Osteoblast (primary cell): ENCODE measurements around the gene HNRNPL. TPM values are rescaled to one million over a fixed set of nuclear protein-coding genes. Genes with fewer than 3 reads are reported as not detected.
"Not testable (repeated sequence)": the region's sequence is repeated elsewhere in the genome, so short reads cannot be mapped to it uniquely, and the experiment has no call there.

Experiments
- DNase-seq: peaks from one replicate; pipeline ENCODE4 v3.0.0; 2011; ENCODE audit warnings: low spot score, mixed read lengths; ENCODE audit not compliant: insufficient read length; ENCODE audit errors: missing footprints
- H2AFZ ChIP-seq: 2 replicates; pipeline ENCODE4 v1.6.0; 2011; ENCODE audit warnings: mild to moderate bottlenecking, low read length
- H3K27ac ChIP-seq: 2 replicates; pipeline ENCODE4 v1.5.1; 2011; ENCODE audit warnings: mild to moderate bottlenecking, low read depth, low read length, moderate library complexity
- H3K27me3 ChIP-seq: 2 replicates; pipeline ENCODE4 v1.6.0; 2012; ENCODE audit warnings: mild to moderate bottlenecking, control low read depth, inconsistent platforms, low read length, moderate library complexity; ENCODE audit not compliant: insufficient read depth
- H3K36me3 ChIP-seq: 2 replicates; pipeline ENCODE4 v1.5.1; 2011; ENCODE audit warnings: mild to moderate bottlenecking, low read length, control low read depth, moderate library complexity; ENCODE audit not compliant: insufficient read depth
- H3K4me1 ChIP-seq: 2 replicates; pipeline ENCODE4 v1.5.1; 2011; ENCODE audit warnings: mild to moderate bottlenecking, low read length, control low read depth, moderate library complexity; ENCODE audit not compliant: insufficient read depth
- H3K4me2 ChIP-seq: 2 replicates; pipeline ENCODE4 v1.6.0; 2011; ENCODE audit warnings: mild to moderate bottlenecking, low read length; ENCODE audit not compliant: insufficient read depth
- H3K4me3 ChIP-seq: fragments of 200-600 bp; sonication (generic); 3 replicates; pipeline ENCODE4 v1.5.1; 2012; ENCODE audit warnings: mild to moderate bottlenecking, low read length, inconsistent platforms; ENCODE audit not compliant: insufficient read depth
- H3K79me2 ChIP-seq: 2 replicates; pipeline ENCODE4 v1.6.0; 2012; ENCODE audit warnings: mild to moderate bottlenecking, low read length, control low read depth, inconsistent platforms; ENCODE audit not compliant: insufficient read depth
- H3K9me3 ChIP-seq: 2 replicates; pipeline ENCODE4 v1.5.1; 2011; ENCODE audit warnings: low read depth, low read length, control low read depth
- H4K20me1 ChIP-seq: 2 replicates; pipeline ENCODE4 v1.6.0; 2012; ENCODE audit warnings: mild to moderate bottlenecking, low read length, control low read depth; ENCODE audit not compliant: insufficient read depth
- total RNA-seq: library from RNA; depleted of rRNA; stranded (reverse); fragments of >200 nt; gene quantifications from 2 replicates; pipeline ENCODE4 v1.2.3, GENCODE V29; 2012
- TF ChIP-seq, protein P1 (sequence below): IDR thresholded peaks from 2 replicates; pipeline ENCODE4 v1.5.1; 2011; ENCODE audit warnings: mild to moderate bottlenecking, low read depth, low read length, moderate library complexity; ENCODE audit errors: extremely low read depth

Gene HNRNPL
- total RNA-seq, 1 donor: 188 TPM

DNA sequence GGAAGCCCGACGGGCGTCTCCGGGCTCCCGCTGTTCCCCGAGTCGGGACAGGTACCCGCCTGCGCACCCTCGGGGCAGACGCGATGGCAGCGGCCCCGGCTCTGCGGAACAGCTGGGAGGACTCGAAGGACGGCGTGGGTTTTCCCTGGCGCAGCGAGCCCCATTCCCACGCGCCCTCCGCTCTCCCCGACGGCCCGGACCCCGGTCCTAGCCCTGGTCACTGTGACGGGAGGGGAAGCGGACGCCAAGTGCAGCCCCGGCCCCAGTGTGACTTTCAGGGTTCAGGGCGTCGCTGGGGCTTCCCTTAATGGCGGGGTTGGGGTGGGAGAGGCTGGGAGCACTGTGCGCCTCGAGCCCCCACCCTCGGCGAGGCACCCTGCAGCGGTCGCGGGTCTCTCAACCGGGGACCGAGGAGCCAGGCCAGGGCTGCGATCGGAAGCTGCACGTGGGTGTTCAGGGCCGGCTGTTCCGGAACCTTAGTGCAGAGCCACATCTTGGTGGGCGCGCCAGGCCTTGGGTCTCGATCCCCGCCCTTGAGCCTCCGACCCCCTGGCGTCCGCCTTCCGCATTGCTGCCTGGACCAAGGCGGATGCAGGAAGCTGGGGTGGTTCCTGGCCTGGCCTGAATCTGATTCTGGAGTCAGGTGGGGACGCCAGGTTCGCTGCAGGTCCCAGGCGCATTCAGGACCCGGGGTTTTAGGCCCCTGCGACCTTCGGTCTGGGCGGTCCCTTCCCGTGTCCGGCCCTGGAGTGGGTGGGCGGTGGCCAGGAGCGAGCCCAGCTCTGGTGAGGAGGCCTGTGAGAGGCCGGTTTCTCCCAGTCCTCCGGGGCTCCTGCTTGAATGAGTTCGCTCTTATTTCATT is 57.3 kb downstream of the HNRNPL start:
- Histone ChIP-seq H3K36me3 (no peaks in the 10 kb centered on the region), H3K27ac (no peak overlapping the region), H4K20me1 (no peaks in the 10 kb centered on the region), H3K79me2 (no peaks in the 10 kb centered on the region), H3K9me3 (no peaks in the 10 kb centered on the region), H2AFZ (peak overlapping the region; percentile 56), H3K27me3 (no peaks in the 10 kb centered on the region), H3K4me2 (no peak overlapping the region), H3K4me3 (no peak overlapping the region), H3K4me1 (no peaks in the 10 kb centered on the region)
- DNase-seq: peak; percentile 79
- TF ChIP-seq, protein P1, sequence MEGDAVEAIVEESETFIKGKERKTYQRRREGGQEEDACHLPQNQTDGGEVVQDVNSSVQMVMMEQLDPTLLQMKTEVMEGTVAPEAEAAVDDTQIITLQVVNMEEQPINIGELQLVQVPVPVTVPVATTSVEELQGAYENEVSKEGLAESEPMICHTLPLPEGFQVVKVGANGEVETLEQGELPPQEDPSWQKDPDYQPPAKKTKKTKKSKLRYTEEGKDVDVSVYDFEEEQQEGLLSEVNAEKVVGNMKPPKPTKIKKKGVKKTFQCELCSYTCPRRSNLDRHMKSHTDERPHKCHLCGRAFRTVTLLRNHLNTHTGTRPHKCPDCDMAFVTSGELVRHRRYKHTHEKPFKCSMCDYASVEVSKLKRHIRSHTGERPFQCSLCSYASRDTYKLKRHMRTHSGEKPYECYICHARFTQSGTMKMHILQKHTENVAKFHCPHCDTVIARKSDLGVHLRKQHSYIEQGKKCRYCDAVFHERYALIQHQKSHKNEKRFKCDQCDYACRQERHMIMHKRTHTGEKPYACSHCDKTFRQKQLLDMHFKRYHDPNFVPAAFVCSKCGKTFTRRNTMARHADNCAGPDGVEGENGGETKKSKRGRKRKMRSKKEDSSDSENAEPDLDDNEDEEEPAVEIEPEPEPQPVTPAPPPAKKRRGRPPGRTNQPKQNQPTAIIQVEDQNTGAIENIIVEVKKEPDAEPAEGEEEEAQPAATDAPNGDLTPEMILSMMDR: no peak

- not testable (repeated sequence) for H3K79me2 ChIP-seq, H3K4me2 ChIP-seq, H3K4me1 ChIP-seq, DNase-seq, H3K27me3 ChIP-seq, H3K36me3 ChIP-seq, H4K20me1 ChIP-seq, H3K9me3 ChIP-seq, H3K27ac ChIP-seq
- peak overlapping the region; percentile 65 for H2AFZ ChIP-seq
- H3K4me3 ChIP-seq: peak overlapping the region; percentile 47
These were observed 58.2 kb downstream of the HNRNPL start for GRCh38 chr19:38791451-38792064.

GRCh38 chr19:38790507-38791403 is 59.0 kb downstream of the HNRNPL start:
- not testable (repeated sequence) for H3K9me3 ChIP-seq, H3K79me2 ChIP-seq, H3K27me3 ChIP-seq, H3K36me3 ChIP-seq, H3K4me1 ChIP-seq, DNase-seq, H4K20me1 ChIP-seq, H3K4me2 ChIP-seq, H3K27ac ChIP-seq
- H2AFZ ChIP-seq: peak overlapping the region; percentile 65
- H3K4me3 ChIP-seq: peak overlapping the region; percentile 47

DNA sequence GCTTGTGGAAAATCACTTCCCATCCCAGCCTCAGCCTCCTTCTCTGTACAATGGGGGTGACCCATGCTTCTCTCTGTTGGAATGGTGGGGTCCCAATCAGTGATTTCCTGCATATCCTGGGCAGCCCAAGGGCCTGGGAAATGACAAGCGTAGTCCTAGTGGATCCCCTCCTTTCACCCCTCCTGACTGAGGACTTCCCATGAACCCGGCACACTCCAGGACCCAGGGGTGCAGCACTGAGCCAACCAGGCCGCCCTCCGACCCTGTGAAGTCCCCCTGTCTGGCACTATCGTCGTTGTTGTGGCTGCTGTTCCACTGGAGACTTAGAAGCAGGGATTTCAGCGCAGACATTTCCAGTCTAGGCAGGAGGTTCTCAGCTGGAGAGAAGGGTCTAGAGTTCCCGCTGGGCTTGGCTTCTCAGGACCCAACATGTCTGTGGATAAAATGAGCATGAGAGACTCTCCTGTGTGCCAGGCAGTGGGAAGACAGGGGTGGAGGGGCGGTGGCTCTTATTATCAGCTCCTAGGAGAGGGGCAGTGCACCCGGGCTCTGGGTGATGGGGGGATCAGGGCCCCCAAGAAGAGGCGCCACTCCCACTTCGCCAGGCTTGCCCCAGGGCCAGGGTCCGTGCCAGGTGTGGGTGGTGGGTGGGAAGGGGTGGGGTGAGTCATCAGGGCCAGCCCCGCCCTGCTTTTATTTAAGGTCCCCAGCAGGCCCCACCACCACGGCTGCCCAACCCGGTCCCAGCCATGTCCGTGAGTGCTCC is 61.1 kb downstream of the HNRNPL start, which contains the start of gene LGALS7B:
Gene LGALS7B (plus strand): TSS at position 723 of the 766 bp plus-strand sequence. CDS start 27 bp downstream, at position 750.
- H3K9me3 ChIP-seq: no peaks in the 10 kb centered on the region
- H3K4me1 ChIP-seq: no peaks in the 10 kb centered on the region
- no peaks in the 10 kb centered on the region for H3K27me3 ChIP-seq
- H4K20me1 ChIP-seq: no peaks in the 10 kb centered on the region
- H3K36me3 ChIP-seq: no peaks in the 10 kb centered on the region
- no peaks in the 10 kb centered on the region for H3K79me2 ChIP-seq
- H3K4me2 ChIP-seq: no peak within 1 kb of the TSS
- no peak within 1 kb of the TSS for H3K4me3 ChIP-seq
- TF ChIP-seq, protein P1: no peak
- peak; percentile 56 for DNase-seq
- H3K27ac ChIP-seq: no peak within 1 kb of the TSS
- H2AFZ ChIP-seq: no peak within 1 kb of the TSS
